ENCODE data around the gene DGKI. TPM values are rescaled to one million over a fixed set of nuclear protein-coding genes. Genes with fewer than 3 reads are reported as not detected.

DGKI gene
- total and polyA plus RNA-seq, 11 donors: 0.36 to 4.6 (median 1.0) TPM

DNA sequence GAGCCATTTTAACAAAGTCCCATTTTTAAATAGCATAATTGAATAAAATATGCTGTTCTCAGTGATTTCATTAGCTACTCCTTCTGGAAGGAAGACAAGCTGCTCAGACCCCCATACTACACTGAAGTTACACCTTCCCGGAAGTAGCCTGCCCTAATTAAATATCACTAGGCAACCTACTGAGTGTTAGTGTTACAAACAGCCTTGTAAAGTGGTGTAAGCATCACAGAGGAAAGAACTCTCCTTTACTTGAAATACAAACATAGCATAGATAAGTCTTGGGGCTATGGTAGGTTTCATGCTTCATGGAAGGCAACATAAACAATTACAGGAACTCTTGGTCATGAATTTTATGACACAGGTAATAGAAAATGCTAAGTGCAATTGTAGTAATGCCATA is 459.8 kb downstream of the DGKI start:
- ATAC-seq (no peak), DNase-seq (no peak)
- Histone ChIP-seq H3K27me3 (no peaks in the 10 kb centered on the region), H3K27ac (no peak overlapping the region), H3K36me3 (no peaks in the 10 kb centered on the region), H3K9me3 (no peaks in the 10 kb centered on the region), H3K4me3 (no peak overlapping the region), H3K4me1 (no peaks in the 10 kb centered on the region)
- WGBS, 4 donors: 40 to 57% (median 50%) methylated on average over 1 of the region's 1 CpG
- TF ChIP-seq POLR2A (IDR thresholded peaks at IDR 0.05): no peak
- no peak for TF ChIP-seq CTCF (IDR thresholded peaks at IDR 0.05)
- intact Hi-C loops (cut with DNase I): no loop called here

- TF ChIP-seq CTCF (IDR thresholded peaks at IDR 0.05) (no peak), POLR2A (IDR thresholded peaks at IDR 0.05) (no peak)
- Histone ChIP-seq H3K4me1 (no peaks in the 10 kb centered on the region), H3K9me3 (peaks cover 0 to 22% (median 8%) of the 10 kb centered on the region in 12 donors), H3K27ac (no peak overlapping the region), H3K36me3 (no peaks in the 10 kb centered on the region), H3K27me3 (no peaks in the 10 kb centered on the region), H3K4me3 (no peak overlapping the region)
- intact Hi-C loops (cut with DNase I): no loop called here
- ATAC-seq (no peak), DNase-seq (no peak)
- 44 to 63% (median 53%) methylated on average over 1 of the region's 1 CpG for WGBS, 4 donors
Observed at GRCh38 chr7:137381045-137381444, 465.7 kb downstream of the DGKI start.

DNA sequence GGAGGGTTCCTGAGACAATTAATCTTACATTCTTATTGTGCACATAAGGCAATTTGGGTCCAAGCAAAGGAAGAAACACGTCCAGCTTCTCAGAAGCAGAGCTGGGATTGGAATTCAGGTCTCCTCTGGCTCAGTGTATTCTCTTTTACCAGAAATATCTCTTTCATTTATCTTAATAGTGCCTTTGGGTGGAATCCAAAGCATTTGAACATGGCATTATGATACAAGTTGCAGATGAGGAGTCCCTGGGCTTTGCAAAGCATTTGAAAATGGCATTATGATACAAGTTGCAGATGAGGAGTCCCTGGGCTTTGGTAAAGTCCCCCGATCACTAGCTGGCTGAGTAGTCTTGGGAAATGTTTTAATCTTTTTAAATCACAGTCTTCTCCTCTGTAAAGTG is 473.3 kb downstream of the DGKI start:
- intact Hi-C loops (cut with DNase I): no loop called here
- Histone ChIP-seq H3K9me3 (peaks cover 0 to 20% (median 7%) of the 10 kb centered on the region in 12 donors), H3K4me1 (no peaks in the 10 kb centered on the region), H3K36me3 (no peaks in the 10 kb centered on the region), H3K4me3 (no peak overlapping the region), H3K27me3 (no peaks in the 10 kb centered on the region), H3K27ac (no peak overlapping the region)
- ATAC-seq: no peak
- 66 to 84% (median 72%) methylated on average over 2 of the region's 2 CpGs for WGBS, 4 donors
- no peak for DNase-seq
- no peak for TF ChIP-seq POLR2A (IDR thresholded peaks at IDR 0.05)

DNA sequence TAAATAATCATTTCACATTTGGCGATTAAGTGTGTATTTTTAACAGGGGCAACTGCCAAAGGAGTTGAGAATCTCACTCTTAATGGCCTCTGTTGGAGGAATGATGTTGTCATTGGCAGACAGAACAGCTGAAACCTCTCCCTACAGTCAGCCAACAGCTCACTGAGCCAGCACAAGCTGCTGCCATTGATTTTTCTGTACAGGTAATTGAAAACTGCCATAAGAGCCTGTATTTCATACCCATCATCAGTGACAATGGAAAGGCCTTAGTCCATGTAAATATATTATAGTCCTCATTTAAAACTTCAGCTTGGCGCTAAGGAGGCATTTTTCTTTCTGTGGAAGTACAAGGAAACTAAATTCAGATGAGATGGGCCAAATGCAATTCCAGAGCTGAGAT is 475.2 kb downstream of the DGKI start:
- Histone ChIP-seq H3K27ac (no peak overlapping the region), H3K4me1 (no peaks in the 10 kb centered on the region), H3K4me3 (no peak overlapping the region), H3K9me3 (peaks cover 0 to 2% (median 0%) of the 10 kb centered on the region in 12 donors), H3K36me3 (no peaks in the 10 kb centered on the region), H3K27me3 (no peaks in the 10 kb centered on the region)
- ATAC-seq: no peak
- intact Hi-C loops (cut with DNase I): no loop called here
- WGBS, 4 donors: 78 to 95% (median 84%) methylated on average over 2 of the region's 2 CpGs
- TF ChIP-seq POLR2A (IDR thresholded peaks at IDR 0.05): no peak
- no peak for TF ChIP-seq CTCF (IDR thresholded peaks at IDR 0.05)
- no peak for DNase-seq

DNA sequence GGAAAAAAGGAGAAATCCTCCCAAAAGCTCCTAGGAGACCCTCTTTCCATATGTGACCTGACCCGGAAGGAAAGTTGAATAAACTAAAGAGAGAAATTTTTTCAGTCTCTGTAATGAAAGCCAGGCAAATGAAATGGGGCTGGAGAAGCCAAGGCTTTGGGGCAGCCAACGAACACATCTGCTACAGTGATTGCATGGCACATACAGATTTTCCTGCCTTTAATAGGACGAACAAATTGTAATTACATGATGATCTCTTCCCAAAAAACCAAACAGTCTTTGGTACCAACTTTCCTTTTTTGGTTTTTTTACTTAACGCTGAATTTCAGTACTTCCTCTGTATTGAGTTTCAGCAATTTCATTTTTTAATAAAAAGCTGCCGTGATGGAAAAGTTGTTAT is 479.8 kb downstream of the DGKI start:
- H3K4me1 ChIP-seq: no peaks in the 10 kb centered on the region
- H3K9me3 ChIP-seq: peaks cover 0 to 4% (median 0%) of the 10 kb centered on the region in 12 donors
- ATAC-seq (no peak), DNase-seq (no peak)
- WGBS, 4 donors: 83 to 95% (median 85%) methylated on average over 5 of the region's 5 CpGs
- intact Hi-C loops (cut with DNase I): no loop called here
- TF ChIP-seq POLR2A (IDR thresholded peaks at IDR 0.05): no peak
- no peak for TF ChIP-seq CTCF (IDR thresholded peaks at IDR 0.05)
- H3K27me3 ChIP-seq: no peaks in the 10 kb centered on the region
- no peak overlapping the region for H3K4me3 ChIP-seq
- no peaks in the 10 kb centered on the region for H3K36me3 ChIP-seq
- no peak overlapping the region for H3K27ac ChIP-seq
